ENCODE data around the gene SOBP.

The SOBP gene

GRCh38 chr6:107625264-107625663, 135.3 kb downstream of the SOBP start:
- DNase-seq, result no peak

GRCh38 chr6:107626645-107627044, 136.7 kb downstream of the SOBP start:
- no peak for DNase-seq

- DNase-seq, result no peak
Observed at GRCh38 chr6:107627969-107628368, 138.1 kb downstream of the SOBP start.

- no peak for DNase-seq
Observed at GRCh38 chr6:107628878-107629277, 139.0 kb downstream of the SOBP start.

GRCh38 chr6:107629548-107630129, 139.7 kb downstream of the SOBP start:
- no peak for DNase-seq

GRCh38 chr6:107630348-107630977, 140.5 kb downstream of the SOBP start:
- no peak for DNase-seq

GRCh38 chr6:107632381-107633136, 142.6 kb downstream of the SOBP start:
- DNase-seq, result no peak

GRCh38 chr6:107633680-107634323, 143.9 kb downstream of the SOBP start:
- DNase-seq, result no peak

- DNase-seq, result peak in 1 of 2 experiments; percentile 8
Observed at GRCh38 chr6:107634324-107635056, 144.6 kb downstream of the SOBP start.

- no peak for DNase-seq
Observed at GRCh38 chr6:107635057-107635515, 145.2 kb downstream of the SOBP start.

GRCh38 chr6:107636486-107636885, 146.6 kb downstream of the SOBP start:
- DNase-seq, result no peak

GRCh38 chr6:107637316-107638315, 147.7 kb downstream of the SOBP start:
- DNase-seq, result no peak

- no peak for DNase-seq
Observed at GRCh38 chr6:107638493-107638892, 148.6 kb downstream of the SOBP start.

GRCh38 chr6:107639511-107639910, 149.6 kb downstream of the SOBP start:
- no peak for DNase-seq

GRCh38 chr6:107641071-107641470, 151.2 kb downstream of the SOBP start:
- DNase-seq, result no peak

- DNase-seq, result no peak
Observed at GRCh38 chr6:107641500-107641941, 151.6 kb downstream of the SOBP start.

GRCh38 chr6:107642095-107642860, 152.4 kb downstream of the SOBP start:
- no peak for DNase-seq

- DNase-seq, result no peak
Observed at GRCh38 chr6:107642861-107643328, 153.0 kb downstream of the SOBP start.

GRCh38 chr6:107644513-107644912, 154.6 kb downstream of the SOBP start:
- DNase-seq, result no peak

- no peak for DNase-seq
Observed at GRCh38 chr6:107645740-107646139, 155.8 kb downstream of the SOBP start.

GRCh38 chr6:107646176-107646575, 156.3 kb downstream of the SOBP start:
- no peak for DNase-seq
